ENCODE results near the gene GLUD1.
A peak's percentile ranks its signal among the peaks of the same experiment; 100 is the strongest.
"Not testable (repeated sequence)": the region's sequence is repeated elsewhere in the genome, so short reads cannot be mapped to it uniquely, and the experiment has no call there.

GLUD1 gene

GRCh38 chr10:87030912-87031635 lies 63.6 kb downstream of the GLUD1 start (continued):
- TF ChIP-seq ZNF510 (tag by site-specific recombination; IDR thresholded peaks at IDR 0.05; ENCODE audit: insufficient replicate concordance): peak; percentile 43

GRCh38 chr10:87030419-87030818 lies 64.2 kb downstream of the GLUD1 start:
- H3K4me1 ChIP-seq (ENCODE audit: control insufficient read depth, insufficient read depth, low read length); H3K27ac ChIP-seq (ENCODE audit: extremely low read depth, low read depth, low read length); H3K9me3 ChIP-seq (ENCODE audit: control insufficient read depth, insufficient read depth, low read depth, low read length); POLR2A ChIA-PET; CTCF ChIA-PET; H3K36me3 ChIP-seq (ENCODE audit: control insufficient read depth in 2 of 2, insufficient read depth in 1 of 2, low read length in 2 of 2); H3K4me3 ChIP-seq (ENCODE audit: low read depth, low read length): not testable (repeated sequence)

- POLR2A ChIA-PET; CTCF ChIA-PET; H3K36me3 ChIP-seq (ENCODE audit: control insufficient read depth in 2 of 2, insufficient read depth in 1 of 2, low read length in 2 of 2); H3K9me3 ChIP-seq (ENCODE audit: control insufficient read depth, insufficient read depth, low read depth, low read length); H3K4me3 ChIP-seq (ENCODE audit: low read depth, low read length); H3K27ac ChIP-seq (ENCODE audit: extremely low read depth, low read depth, low read length); H3K4me1 ChIP-seq (ENCODE audit: control insufficient read depth, insufficient read depth, low read length): not testable (repeated sequence)
Measured at GRCh38 chr10:87026747-87027508, 67.7 kb downstream of the GLUD1 start.

- H3K4me1 ChIP-seq (ENCODE audit: control insufficient read depth, insufficient read depth, low read length); H3K9me3 ChIP-seq (ENCODE audit: control insufficient read depth, insufficient read depth, low read depth, low read length); H3K27ac ChIP-seq (ENCODE audit: extremely low read depth, low read depth, low read length); H3K36me3 ChIP-seq (ENCODE audit: control insufficient read depth in 2 of 2, insufficient read depth in 1 of 2, low read length in 2 of 2); H3K4me3 ChIP-seq (ENCODE audit: low read depth, low read length); POLR2A ChIA-PET: not testable (repeated sequence)
- CTCF ChIA-PET: interaction anchor here (0.6 kb wide), 2 partner anchors 65 to 333 kb away, joined by 3 to 4 read pairs; no protein-coding TSS in a partner anchor
- peak; percentile 64 for TF ChIP-seq ZNF335 (tag by site-specific recombination; conservative IDR thresholded peaks at IDR 0.05)
Measured at GRCh38 chr10:87025285-87025958, 69.2 kb downstream of the GLUD1 start.

- CTCF ChIA-PET; H3K4me1 ChIP-seq (ENCODE audit: control insufficient read depth, insufficient read depth, low read length); H3K4me3 ChIP-seq (ENCODE audit: low read depth, low read length); POLR2A ChIA-PET; H3K9me3 ChIP-seq (ENCODE audit: control insufficient read depth, insufficient read depth, low read depth, low read length); H3K36me3 ChIP-seq (ENCODE audit: control insufficient read depth in 2 of 2, insufficient read depth in 1 of 2, low read length in 2 of 2); H3K27ac ChIP-seq (ENCODE audit: extremely low read depth, low read depth, low read length): not testable (repeated sequence)
Measured at GRCh38 chr10:87020056-87020455, 74.6 kb downstream of the GLUD1 start, which contains the start of gene FAM25A. Gene FAM25A, plus strand, starts transcription at chr10:87020294. Its CDS starts 31 bp downstream, at chr10:87020325.

- POLR2A ChIA-PET: not testable (repeated sequence)
Measured at GRCh38 chr10:87019504-87019903, 75.1 kb downstream of the GLUD1 start.

GRCh38 chr10:87019066-87019465 lies 75.6 kb downstream of the GLUD1 start:
- H3K27ac ChIP-seq (ENCODE audit: extremely low read depth, low read depth, low read length); H3K36me3 ChIP-seq (ENCODE audit: control insufficient read depth in 2 of 2, insufficient read depth in 1 of 2, low read length in 2 of 2); H3K4me3 ChIP-seq (ENCODE audit: low read depth, low read length); POLR2A ChIA-PET; H3K4me1 ChIP-seq (ENCODE audit: control insufficient read depth, insufficient read depth, low read length); H3K9me3 ChIP-seq (ENCODE audit: control insufficient read depth, insufficient read depth, low read depth, low read length): not testable (repeated sequence)
- CTCF ChIA-PET: interaction anchor here (0.6 kb wide), 1 partner anchor 79 kb away, joined by 4 read pairs; no protein-coding TSS in a partner anchor

More at GRCh38 chr10:87019504-87019903, 75.1 kb downstream of the GLUD1 start:
- H3K4me3 ChIP-seq (ENCODE audit: low read depth, low read length); H3K27ac ChIP-seq (ENCODE audit: extremely low read depth, low read depth, low read length); H3K4me1 ChIP-seq (ENCODE audit: control insufficient read depth, insufficient read depth, low read length); H3K36me3 ChIP-seq (ENCODE audit: control insufficient read depth in 2 of 2, insufficient read depth in 1 of 2, low read length in 2 of 2); H3K9me3 ChIP-seq (ENCODE audit: control insufficient read depth, insufficient read depth, low read depth, low read length); CTCF ChIA-PET: not testable (repeated sequence)

GRCh38 chr10:87018127-87018526 lies 76.5 kb downstream of the GLUD1 start:
- POLR2A ChIA-PET; H3K9me3 ChIP-seq (ENCODE audit: control insufficient read depth, insufficient read depth, low read depth, low read length); H3K4me3 ChIP-seq (ENCODE audit: low read depth, low read length); H3K36me3 ChIP-seq (ENCODE audit: control insufficient read depth in 2 of 2, insufficient read depth in 1 of 2, low read length in 2 of 2); H3K4me1 ChIP-seq (ENCODE audit: control insufficient read depth, insufficient read depth, low read length); H3K27ac ChIP-seq (ENCODE audit: extremely low read depth, low read depth, low read length); CTCF ChIA-PET: not testable (repeated sequence)
